OCI-LY7 (cell line): ENCODE measurements around the gene CFAP126. TPM values are rescaled to one million over a fixed set of nuclear protein-coding genes. Genes with fewer than 3 reads are reported as not detected.

Experiments
- BruUV-seq: library from RNA; stranded (reverse); fragments of 400-500 nt; replicated peaks from 2 replicates; lab custom pipeline; 2021; lab: Mats Ljungman, UMichigan
- CTCF ChIA-PET: fragments of 300-600 bp; sonication (Branson Sonifier 250); formaldehyde crosslinking; loops from one replicate; lab custom pipeline; 2022; ENCODE audit warnings: antibody characterized with exemption; ENCODE audit not compliant: unreplicated experiment; lab: Charles Lee
- POLR2A ChIA-PET: fragments of 300-600 bp; sonication (Branson Sonifier 250); formaldehyde crosslinking; loops from one replicate; lab custom pipeline; 2022; ENCODE audit warnings: antibody characterized with exemption; lab: Charles Lee
- DNase-seq: peaks from one replicate; pipeline ENCODE4 v3.0.0-alpha.2; 2015; ENCODE audit warnings: low spot score
- H2AFZ ChIP-seq: fragments of 200-600 bp; sonication (generic), shearing (Covaris generic); 2 replicates; pipeline ENCODE4 v1.6.1; 2014; ENCODE audit warnings: mild to moderate bottlenecking, antibody characterized with exemption, low read length, moderate library complexity
- H3K27ac ChIP-seq: fragments of 200-600 bp; sonication (generic); 2 replicates; pipeline ENCODE4 v1.5.1; 2014; ENCODE audit warnings: mixed run types, low read depth, mild to moderate bottlenecking, moderate library complexity, low read length, inconsistent platforms; ENCODE audit not compliant: poor library complexity, severe bottlenecking
- H3K36me3 ChIP-seq: fragments of 200-600 bp; sonication (generic); 2 replicates; pipeline ENCODE4 v1.6.1; 2014; ENCODE audit warnings: mild to moderate bottlenecking, antibody characterized with exemption, low read length, moderate library complexity, mixed read lengths; ENCODE audit not compliant: insufficient read depth
- H3K4me1 ChIP-seq: fragments of 200-600 bp; sonication (generic); 2 replicates; pipeline ENCODE4 v1.5.1; 2014; ENCODE audit warnings: mild to moderate bottlenecking, low read length; ENCODE audit not compliant: insufficient read depth, poor library complexity, severe bottlenecking
- H3K4me2 ChIP-seq: fragments of 200-600 bp; sonication (generic); 2 replicates; pipeline ENCODE4 v1.6.1; 2014; ENCODE audit warnings: mild to moderate bottlenecking, low read length
- H3K4me3 ChIP-seq: fragments of 200-600 bp; sonication (generic); 2 replicates; pipeline ENCODE4 v1.5.1; 2014; ENCODE audit warnings: mild to moderate bottlenecking, low read depth, low read length; ENCODE audit not compliant: poor library complexity, severe bottlenecking
- H3K79me2 ChIP-seq: fragments of 200-600 bp; sonication (generic); 2 replicates; pipeline ENCODE4 v1.6.1; 2016; ENCODE audit warnings: low read depth, mild to moderate bottlenecking, low read length, moderate library complexity, mixed read lengths; ENCODE audit not compliant: insufficient read depth
- H3K9me2 ChIP-seq: fragments of 200-600 bp; sonication (generic); 2 replicates; pipeline ENCODE4 v1.6.1; 2016; ENCODE audit warnings: mild to moderate bottlenecking, low read length, mixed read lengths; ENCODE audit not compliant: insufficient read depth
- H3K9me3 ChIP-seq: fragments of 200-600 bp; sonication (generic); 2 replicates; pipeline ENCODE4 v1.6.1; 2014; ENCODE audit warnings: mild to moderate bottlenecking, mixed run types, low read length, mixed read lengths
- H4K20me1 ChIP-seq: fragments of 200-600 bp; sonication (generic); 2 replicates; pipeline ENCODE4 v1.6.1; 2014; ENCODE audit warnings: mild to moderate bottlenecking, antibody characterized with exemption, low read length, moderate library complexity, mixed read lengths; ENCODE audit not compliant: insufficient read depth
- EZH2phosphoT487 ChIP-seq: fragments of 200-600 bp; sonication (generic); IDR thresholded peaks from 2 replicates; pipeline ENCODE4 v1.6.1; 2018; ENCODE audit warnings: low read depth, borderline replicate concordance, mild to moderate bottlenecking, mixed run types, antibody characterized with exemption, low read length, moderate library complexity, mixed read lengths
- intact Hi-C: fragments of 100-400 bp; cut with micrococcal nuclease; formaldehyde crosslinking; loops from one replicate; pipeline ENCODE4 v1.10.0; 2022; ENCODE audit not compliant: unreplicated experiment
- total RNA-seq, 2 experiments: library from RNA; depleted of rRNA in 1 of 2; stranded (reverse); fragments of >200 nt in 1 of 2; shearing (Covaris generic) in 1 of 2; gene quantifications; 2 replicates each; pipeline ENCODE4 v1.2.3, GENCODE V29; 2014 to 2022
- TF ChIP-seq, protein P1 (sequence below): fragments of 200-600 bp; sonication (generic); conservative IDR thresholded peaks from 2 replicates; pipeline ENCODE4 v1.5.1; 2014; ENCODE audit warnings: mild to moderate bottlenecking, antibody characterized with exemption, low read length, moderate library complexity, mixed read lengths

CFAP126 gene
- total RNA-seq, 2 experiments from 2014 or later: not detected

DNA sequence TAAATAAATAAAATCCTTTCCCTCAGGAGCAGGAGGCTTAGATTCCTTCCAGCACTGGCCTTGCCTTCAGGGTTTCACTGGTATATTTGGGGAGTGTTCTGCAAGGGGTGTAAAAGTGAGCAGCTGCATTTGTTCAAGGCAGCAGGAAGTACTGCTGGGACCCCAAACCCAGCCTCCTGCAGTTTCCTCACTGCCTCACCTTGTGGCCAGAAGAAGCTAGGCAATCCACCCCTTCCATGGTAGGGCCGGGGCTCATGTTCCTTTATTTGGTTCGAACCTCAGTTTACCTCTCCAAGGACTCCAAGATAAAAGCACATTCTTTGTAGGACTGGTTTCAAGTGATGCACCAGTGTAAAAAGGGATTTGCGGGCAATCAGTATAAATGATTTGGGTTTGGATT lies 21.0 kb upstream of the CFAP126 start:
- ChIA-PET POLR2A (interaction anchor here (0.7 to 1.1 kb wide), 4 partner anchors 10 to 230 kb away, joined by 3 read pairs; no protein-coding TSS in a partner anchor), CTCF (interaction anchor here (0.6 kb wide), 1 partner anchor 206 kb away, joined by 3 read pairs; no protein-coding TSS in a partner anchor)
- Histone ChIP-seq H4K20me1 (no peaks in the 10 kb centered on the region), H3K4me3 (no peak overlapping the region), H2AFZ (no peak overlapping the region), H3K36me3 (no peaks in the 10 kb centered on the region), H3K4me2 (no peak overlapping the region), H3K4me1 (peaks cover 18% of the 10 kb centered on the region), H3K9me3 (no peaks in the 10 kb centered on the region), H3K9me2 (no peaks in the 10 kb centered on the region), H3K79me2 (no peaks in the 10 kb centered on the region), H3K27ac (no peak overlapping the region)
- no TSS peak for BruUV-seq
- intact Hi-C loops: no loop called here
- DNase-seq: peak; percentile 24
- TF ChIP-seq, protein P1, sequence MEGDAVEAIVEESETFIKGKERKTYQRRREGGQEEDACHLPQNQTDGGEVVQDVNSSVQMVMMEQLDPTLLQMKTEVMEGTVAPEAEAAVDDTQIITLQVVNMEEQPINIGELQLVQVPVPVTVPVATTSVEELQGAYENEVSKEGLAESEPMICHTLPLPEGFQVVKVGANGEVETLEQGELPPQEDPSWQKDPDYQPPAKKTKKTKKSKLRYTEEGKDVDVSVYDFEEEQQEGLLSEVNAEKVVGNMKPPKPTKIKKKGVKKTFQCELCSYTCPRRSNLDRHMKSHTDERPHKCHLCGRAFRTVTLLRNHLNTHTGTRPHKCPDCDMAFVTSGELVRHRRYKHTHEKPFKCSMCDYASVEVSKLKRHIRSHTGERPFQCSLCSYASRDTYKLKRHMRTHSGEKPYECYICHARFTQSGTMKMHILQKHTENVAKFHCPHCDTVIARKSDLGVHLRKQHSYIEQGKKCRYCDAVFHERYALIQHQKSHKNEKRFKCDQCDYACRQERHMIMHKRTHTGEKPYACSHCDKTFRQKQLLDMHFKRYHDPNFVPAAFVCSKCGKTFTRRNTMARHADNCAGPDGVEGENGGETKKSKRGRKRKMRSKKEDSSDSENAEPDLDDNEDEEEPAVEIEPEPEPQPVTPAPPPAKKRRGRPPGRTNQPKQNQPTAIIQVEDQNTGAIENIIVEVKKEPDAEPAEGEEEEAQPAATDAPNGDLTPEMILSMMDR: peak; percentile 29; the same call in 1 of the 2 replicates
- TF ChIP-seq EZH2phosphoT487: no peak

DNA sequence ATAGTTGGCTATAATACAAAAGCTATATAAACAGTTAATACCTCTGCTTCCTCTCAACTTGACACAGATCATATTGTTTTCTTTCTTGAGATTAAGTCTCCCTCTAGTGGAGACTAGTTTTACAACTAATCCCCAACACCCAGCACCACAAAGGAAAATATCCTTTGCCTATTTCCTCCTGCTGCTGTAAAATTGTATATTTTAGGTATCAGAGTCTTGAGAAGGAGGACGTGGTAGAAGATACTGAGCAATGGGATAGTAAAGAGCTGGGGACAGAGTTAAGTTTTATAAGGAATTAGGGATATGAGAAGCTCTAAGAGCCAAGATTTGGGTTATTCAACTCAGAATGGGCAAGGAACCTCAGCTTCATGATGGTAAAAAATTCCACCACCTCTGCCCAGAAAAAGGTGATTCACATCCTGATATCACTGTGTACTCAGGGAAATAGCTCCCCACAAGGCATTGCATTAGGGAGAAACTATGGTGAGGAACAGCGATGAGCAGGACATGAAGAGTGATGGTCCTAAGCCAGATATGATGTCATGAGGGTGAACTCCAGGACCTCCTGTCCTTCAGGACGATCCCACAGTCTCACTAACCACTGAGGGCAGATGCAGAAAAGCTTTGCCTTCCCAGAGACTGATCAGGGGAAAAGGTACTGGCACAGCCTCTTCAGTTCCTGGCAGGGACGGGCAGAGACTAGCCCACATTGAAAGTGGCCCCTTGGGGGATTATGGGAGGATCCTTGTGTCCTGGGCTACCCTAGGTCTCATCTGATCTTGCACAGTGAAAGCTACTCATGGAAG lies 14.7 kb upstream of the CFAP126 start:
- no TSS peak for BruUV-seq
- DNase-seq: peak; percentile 74
- no peaks in the 10 kb centered on the region for H3K9me2 ChIP-seq
- TF ChIP-seq, protein P1: peak; percentile 87
- no peak for TF ChIP-seq EZH2phosphoT487
- ChIA-PET POLR2A (interaction anchor here (0.6 to 1.6 kb wide), 5 partner anchors 11 to 216 kb away, joined by 3 to 7 read pairs (median 3); partner anchors contain the start of genes PPOX and TOMM40L), CTCF (interaction anchor here (0.6 to 1.5 kb wide), 6 partner anchors 153 to 190 kb away, joined by 3 to 6 read pairs (median 4); partner anchors contain the start of genes NDUFS2 and TOMM40L)
- H3K4me2 ChIP-seq: no peak overlapping the region
- H3K36me3 ChIP-seq: no peaks in the 10 kb centered on the region
- no peaks in the 10 kb centered on the region for H3K9me3 ChIP-seq
- H4K20me1 ChIP-seq: no peaks in the 10 kb centered on the region
- H2AFZ ChIP-seq: no peak overlapping the region
- intact Hi-C loops: loop anchor here (1.0 to 5.0 kb wide), 3 partner anchors 75 to 190 kb away; partner anchors contain the start of gene MPZ
- H3K79me2 ChIP-seq: no peaks in the 10 kb centered on the region
- peaks cover 2% of the 10 kb centered on the region for H3K4me1 ChIP-seq
- no peak overlapping the region for H3K27ac ChIP-seq
- H3K4me3 ChIP-seq: no peak overlapping the region
